ENCODE results near the gene PCOLCE2. TPM values are rescaled to one million over a fixed set of nuclear protein-coding genes. Genes with fewer than 3 reads are reported as not detected.

PCOLCE2 gene
- total RNA-seq, 1 experiment from 2014 or later = 4.4 TPM

- Histone ChIP-seq H3K9me2 (ENCODE audit: insufficient read depth) (no peaks in the 10 kb centered on the region), H3K27ac (ENCODE audit: low read depth, low read length) (no peak overlapping the region), H2AFZ (ENCODE audit: low read depth, low read length, poor library complexity, severe bottlenecking) (no peak overlapping the region), H3K4me2 (ENCODE audit: low read length) (no peak overlapping the region), H4K20me1 (ENCODE audit: insufficient read depth) (no peaks in the 10 kb centered on the region), H3K27me3 (ENCODE audit: insufficient read depth, low read length) (no peaks in the 10 kb centered on the region), H3K36me3 (ENCODE audit: control insufficient read depth in 1 of 2, insufficient read depth in 2 of 2, low read length in 2 of 2) (no peaks in the 10 kb centered on the region), H3K79me2 (ENCODE audit: insufficient read depth, low read length) (no peaks in the 10 kb centered on the region), H3K4me1 (ENCODE audit: control insufficient read depth in 1 of 2, insufficient read depth in 2 of 2, low read length in 2 of 2) (no peaks in the 10 kb centered on the region), H3K9ac (ENCODE audit: low read length) (no peak overlapping the region), H3K4me3 (replicated peaks in 1 of 2; ENCODE audit: low read depth in 1 of 2, low read length in 2 of 2) (no peak overlapping the region), H3K9me3 (ENCODE audit: control insufficient read depth in 1 of 2, insufficient read depth in 1 of 2, low read depth in 1 of 2, low read length in 2 of 2) (no peaks in the 10 kb centered on the region)
- ChIA-PET CTCF (no interaction called here), POLR2A (no interaction called here), RAD21 (ENCODE audit: low non-redundant PET in 1 of 2, low total read pairs in 2 of 2, uncharacterized antibody in 2 of 2, unreplicated experiment in 2 of 2) (no interaction called here)
- ATAC-seq (no peak), DNase-seq (ENCODE audit: low read depth, low spot score) (no peak)
- intact Hi-C loops (cut with micrococcal nuclease) = no loop called here
- BruUV-seq (replicated peaks) = no TSS peak
- TF ChIP-seq POLR2AphosphoS5 (IDR thresholded peaks at IDR 0.05; ENCODE audit: low read depth, low read length) (no peak), ZNF274 (IDR thresholded peaks at IDR 0.05; ENCODE audit: low read depth, low read length) (no peak), POLR2A (IDR thresholded peaks at IDR 0.05; ENCODE audit: borderline replicate concordance, extremely low read depth, insufficient read depth, insufficient read length) (no peak), TCF7L2 (IDR thresholded peaks at IDR 0.05; ENCODE audit: borderline replicate concordance, extremely low read depth, insufficient read depth, insufficient read length) (no peak), JUND (IDR thresholded peaks at IDR 0.05) (no peak), ZFX (IDR thresholded peaks at IDR 0.05) (no peak), FOSL1 (IDR thresholded peaks at IDR 0.05; ENCODE audit: low read depth) (no peak), SRF (IDR thresholded peaks at IDR 0.05; ENCODE audit: low read depth) (no peak), SIN3A (IDR thresholded peaks at IDR 0.05; ENCODE audit: low read depth) (no peak), ZBTB33 (IDR thresholded peaks at IDR 0.05; ENCODE audit: extremely low read depth, insufficient replicate concordance, low read length) (no peak), CBX3 (IDR thresholded peaks at IDR 0.05; ENCODE audit: low read depth) (no peak), RAD21 (IDR thresholded peaks at IDR 0.05; ENCODE audit: low read depth) (no peak), REST (IDR thresholded peaks at IDR 0.05; ENCODE audit: low read depth) (no peak), CTCF (IDR thresholded peaks at IDR 0.05 in 2 of 3, conservative IDR thresholded peaks at IDR 0.05 in 1 of 3; ENCODE audit: borderline replicate concordance in 1 of 3, insufficient read depth in 1 of 3, low read depth in 2 of 3, low read length in 2 of 3) (no peak), ELF1 (IDR thresholded peaks at IDR 0.05; ENCODE audit: borderline replicate concordance, low read depth) (no peak), SP1 (IDR thresholded peaks at IDR 0.05; ENCODE audit: low read depth) (no peak), CEBPB (IDR thresholded peaks at IDR 0.05; ENCODE audit: low read depth) (no peak), ATF3 (IDR thresholded peaks at IDR 0.05) (no peak), YY1 (IDR thresholded peaks at IDR 0.05; ENCODE audit: extremely low read depth, insufficient replicate concordance, low read depth, low read length) (no peak), EZH2phosphoT487 (IDR thresholded peaks at IDR 0.05; ENCODE audit: borderline replicate concordance) (no peak)
Observed at GRCh38 chr3:142934128-142934886, 45.4 kb upstream of the PCOLCE2 start.

Data from HCT116 (cell line).